HEK293 (cell line): Measurements from ENCODE around the gene ZNF318.

ENCODE experiments used
- CTCF ChIA-PET: fragments of 350-600 bp; formaldehyde crosslinking; extraction: SDS; loops from one replicate; lab custom pipeline; 2021; ENCODE audit warnings: antibody characterized with exemption; lab: Yijun Ruan, JAX
- POLR2A ChIA-PET: fragments of 300-600 bp; formaldehyde crosslinking; extraction: SDS; loops from one replicate; lab custom pipeline; 2020; ENCODE audit warnings: antibody characterized with exemption, inconsistent platforms; lab: Yijun Ruan, JAX
- H3K27ac ChIP-seq: fragments of 200-500 bp; sonication (Bioruptor generic); 2 replicates; pipeline ENCODE4 v1.5.1; 2014; ENCODE audit warnings: low read depth, low read length, control low read depth, inconsistent platforms; ENCODE audit errors: extremely low read depth
- H3K36me3 ChIP-seq, 2 experiments: fragments of 200-500 bp in 1 of 2; sonication (Bioruptor generic) in 1 of 2; 1 replicate in 1 of 2; 2 replicates in 1 of 2; pipeline ENCODE4 v1.5.1; 2014 to 2017; ENCODE audit warnings: inconsistent platforms in 2 of 2, low read length in 2 of 2; ENCODE audit not compliant: control insufficient read depth in 2 of 2, insufficient read depth in 1 of 2
- H3K4me1 ChIP-seq: fragments of 200-500 bp; sonication (Bioruptor generic); 2 replicates; pipeline ENCODE4 v1.5.1; 2014; ENCODE audit warnings: mild to moderate bottlenecking, low read length, inconsistent platforms; ENCODE audit not compliant: control insufficient read depth, insufficient read depth
- H3K4me3 ChIP-seq: 2 replicates; pipeline ENCODE4 v1.5.1; 2011; ENCODE audit warnings: low read depth, mild to moderate bottlenecking, control low read depth, low read length, moderate library complexity
- H3K9me3 ChIP-seq: fragments of 200-500 bp; sonication (Bioruptor generic); 2 replicates; pipeline ENCODE4 v1.5.1; 2014; ENCODE audit warnings: low read depth, low read length, inconsistent platforms; ENCODE audit not compliant: control insufficient read depth, insufficient read depth
- GLIS2 ChIP-seq: fragments of 450-650 bp; formaldehyde crosslinking; IDR thresholded peaks from 2 replicates; pipeline ENCODE4 v1.5.1; 2016; ENCODE audit warnings: missing biosample characterization, missing genetic modification characterization
- HOXD13 ChIP-seq: sonication (generic); formaldehyde crosslinking; IDR thresholded peaks from 2 replicates; pipeline ENCODE4 v1.8.0; 2022; ENCODE audit warnings: missing genetic modification reagents, borderline replicate concordance
- SALL2 ChIP-seq: fragments of 450-650 bp; formaldehyde crosslinking; IDR thresholded peaks from 2 replicates; pipeline ENCODE4 v1.5.0; 2017; ENCODE audit warnings: missing biosample characterization, mild to moderate bottlenecking, missing genetic modification characterization, borderline replicate concordance
- ZBTB7A ChIP-seq: fragments of 450-650 bp; formaldehyde crosslinking; IDR thresholded peaks from 2 replicates; pipeline ENCODE4 v1.5.1; 2016; ENCODE audit warnings: low read depth, missing biosample characterization, missing genetic modification characterization
- ZNF121 ChIP-seq: fragments of 450-650 bp; formaldehyde crosslinking; IDR thresholded peaks from 2 replicates; pipeline ENCODE4 v1.5.1; 2016; ENCODE audit warnings: missing biosample characterization, missing genetic modification characterization
- ZNF138 ChIP-seq: fragments of 450-650 bp; formaldehyde crosslinking; IDR thresholded peaks from 2 replicates; pipeline ENCODE4 v1.5.1; 2016; ENCODE audit warnings: missing biosample characterization, missing genetic modification characterization, borderline replicate concordance
- ZNF16 ChIP-seq: fragments of 450-650 bp; formaldehyde crosslinking; IDR thresholded peaks from 2 replicates; pipeline ENCODE4 v1.5.1; 2016; ENCODE audit warnings: low read depth, missing biosample characterization, missing genetic modification characterization
- ZNF175 ChIP-seq: fragments of 450-650 bp; formaldehyde crosslinking; IDR thresholded peaks from 2 replicates; pipeline ENCODE4 v1.5.1; 2016; ENCODE audit warnings: missing biosample characterization, missing genetic modification characterization
- ZNF214 ChIP-seq: fragments of 450-650 bp; formaldehyde crosslinking; IDR thresholded peaks from 2 replicates; pipeline ENCODE4 v1.5.1; 2017; ENCODE audit warnings: missing biosample characterization, mild to moderate bottlenecking, missing genetic modification characterization, borderline replicate concordance
- ZNF280C ChIP-seq: fragments of 450-650 bp; formaldehyde crosslinking; IDR thresholded peaks from 2 replicates; pipeline ENCODE4 v1.5.1; 2016; ENCODE audit warnings: missing biosample characterization, missing genetic modification characterization
- ZNF350 ChIP-seq: fragments of 450-650 bp; formaldehyde crosslinking; IDR thresholded peaks from 2 replicates; pipeline ENCODE4 v1.5.0; 2017; ENCODE audit warnings: missing biosample characterization, mild to moderate bottlenecking, missing genetic modification characterization
- ZNF398 ChIP-seq: fragments of 450-650 bp; formaldehyde crosslinking; IDR thresholded peaks from 2 replicates; pipeline ENCODE4 v1.5.1; 2017; ENCODE audit warnings: missing biosample characterization, missing genetic modification characterization
- ZNF501 ChIP-seq: fragments of 450-650 bp; formaldehyde crosslinking; IDR thresholded peaks from 2 replicates; pipeline ENCODE4 v1.5.1; 2016; ENCODE audit warnings: missing biosample characterization, missing genetic modification characterization
- ZNF555 ChIP-seq: fragments of 450-650 bp; formaldehyde crosslinking; conservative IDR thresholded peaks from 2 replicates; pipeline ENCODE4 v1.5.1; 2017; ENCODE audit warnings: missing biosample characterization, mild to moderate bottlenecking, missing genetic modification characterization, inconsistent platforms
- ZNF621 ChIP-seq: fragments of 450-650 bp; formaldehyde crosslinking; IDR thresholded peaks from 2 replicates; pipeline ENCODE4 v1.5.1; 2017; ENCODE audit warnings: missing biosample characterization, missing genetic modification characterization
- ZNF629 ChIP-seq: fragments of 450-650 bp; formaldehyde crosslinking; IDR thresholded peaks from 2 replicates; pipeline ENCODE4 v1.5.1; 2017; ENCODE audit warnings: missing biosample characterization, missing genetic modification characterization
- ZNF692 ChIP-seq: fragments of 450-650 bp; formaldehyde crosslinking; IDR thresholded peaks from 2 replicates; pipeline ENCODE4 v1.5.1; 2016; ENCODE audit warnings: missing biosample characterization, missing genetic modification characterization
- ZNF747 ChIP-seq: fragments of 450-650 bp; formaldehyde crosslinking; IDR thresholded peaks from 2 replicates; pipeline ENCODE4 v1.5.1; 2016; ENCODE audit warnings: missing biosample characterization, missing genetic modification characterization
- ZNF768 ChIP-seq: fragments of 450-650 bp; formaldehyde crosslinking; IDR thresholded peaks from 2 replicates; pipeline ENCODE4 v1.5.1; 2018; ENCODE audit warnings: missing biosample characterization, mild to moderate bottlenecking, missing genetic modification characterization
- ZNF777 ChIP-seq: fragments of 450-650 bp; formaldehyde crosslinking; IDR thresholded peaks from 2 replicates; pipeline ENCODE4 v1.5.1; 2017; ENCODE audit warnings: missing biosample characterization, missing genetic modification characterization, borderline replicate concordance
- TF ChIP-seq, protein P1 (sequence below): fragments of 450-650 bp; formaldehyde crosslinking; IDR thresholded peaks from 2 replicates; pipeline ENCODE4 v1.5.1; 2016; ENCODE audit warnings: missing biosample characterization, missing genetic modification characterization
- TF ChIP-seq, protein P2 (sequence below): fragments of 450-650 bp; formaldehyde crosslinking; conservative IDR thresholded peaks from 2 replicates; pipeline ENCODE4 v1.5.1; 2016; ENCODE audit warnings: low read depth, missing biosample characterization, missing genetic modification characterization
- TF ChIP-seq, protein P3 (sequence below): fragments of 450-650 bp; IDR thresholded peaks from 2 replicates; pipeline ENCODE4 v1.5.1; 2018; ENCODE audit warnings: missing biosample characterization, missing genetic modification characterization

ZNF318 gene

DNA sequence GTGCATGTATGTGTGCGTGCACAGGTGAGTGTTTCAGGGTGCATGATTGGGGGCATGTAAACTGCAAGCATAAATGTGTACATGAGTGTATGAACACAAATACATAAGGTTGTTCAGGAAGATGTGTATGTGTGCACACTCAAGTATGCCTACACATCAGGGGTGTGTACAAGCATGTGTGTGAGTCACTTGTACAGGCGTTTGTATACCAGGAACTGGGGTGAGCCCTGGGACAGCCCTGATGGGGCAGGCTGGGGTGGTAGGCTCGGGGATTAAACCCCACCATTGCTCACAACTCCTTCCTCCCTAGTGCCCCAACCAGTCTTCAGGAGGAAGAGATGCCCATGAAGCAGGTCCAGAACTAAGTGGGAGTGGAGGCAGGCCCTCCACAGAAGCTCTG, 65.1 kb downstream of the ZNF318 start:
- CTCF ChIA-PET, result interaction anchor here (0.7 to 1.0 kb wide), 2 partner anchors 21 to 30 kb away, joined by 3 read pairs; no protein-coding TSS in a partner anchor
- POLR2A ChIA-PET, result interaction anchor here (0.5 kb wide), 1 partner anchor 76 kb away, joined by 3 read pairs; no protein-coding TSS in a partner anchor
- Histone ChIP-seq H3K4me1 (no peaks in the 10 kb centered on the region), H3K4me3 (no peak overlapping the region), H3K9me3 (no peaks in the 10 kb centered on the region), H3K27ac (no peak overlapping the region), H3K36me3 (no peaks in the 10 kb centered on the region)
- TF ChIP-seq ZNF629 (tag by site-specific recombination), result no peak
- TF ChIP-seq ZNF747 (tag by site-specific recombination), result no peak
- TF ChIP-seq ZNF692, result no peak
- no peak for TF ChIP-seq ZBTB7A (tag by site-specific recombination)
- no peak for TF ChIP-seq GLIS2
- TF ChIP-seq, protein P1, sequence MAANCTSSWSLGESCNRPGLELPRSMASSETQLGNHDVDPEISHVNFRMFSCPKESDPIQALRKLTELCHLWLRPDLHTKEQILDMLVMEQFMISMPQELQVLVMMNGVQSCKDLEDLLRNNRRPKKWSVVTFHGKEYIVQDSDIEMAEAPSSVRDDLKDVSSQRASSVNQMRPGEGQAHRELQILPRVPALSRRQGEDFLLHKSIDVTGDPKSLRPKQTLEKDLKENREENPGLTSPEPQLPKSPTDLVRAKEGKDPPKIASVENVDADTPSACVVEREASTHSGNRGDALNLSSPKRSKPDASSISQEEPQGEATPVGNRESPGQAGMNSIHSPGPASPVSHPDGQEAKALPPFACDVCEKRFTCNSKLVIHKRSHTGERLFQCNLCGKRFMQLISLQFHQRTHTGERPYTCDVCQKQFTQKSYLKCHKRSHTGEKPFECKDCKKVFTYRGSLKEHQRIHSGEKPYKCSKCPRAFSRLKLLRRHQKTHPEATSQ (tag by site-specific recombination), result no peak
- TF ChIP-seq ZNF350, result no peak
- TF ChIP-seq ZNF777 (tag by site-specific recombination), result no peak
- TF ChIP-seq SALL2 (tag by site-specific recombination), result no peak
- TF ChIP-seq ZNF398 (tag by site-specific recombination), result no peak
- no peak for TF ChIP-seq ZNF768 (tag by site-specific recombination)
- no peak for TF ChIP-seq ZNF121 (tag by site-specific recombination)
- TF ChIP-seq ZNF175 (tag by site-specific recombination), result no peak

DNA sequence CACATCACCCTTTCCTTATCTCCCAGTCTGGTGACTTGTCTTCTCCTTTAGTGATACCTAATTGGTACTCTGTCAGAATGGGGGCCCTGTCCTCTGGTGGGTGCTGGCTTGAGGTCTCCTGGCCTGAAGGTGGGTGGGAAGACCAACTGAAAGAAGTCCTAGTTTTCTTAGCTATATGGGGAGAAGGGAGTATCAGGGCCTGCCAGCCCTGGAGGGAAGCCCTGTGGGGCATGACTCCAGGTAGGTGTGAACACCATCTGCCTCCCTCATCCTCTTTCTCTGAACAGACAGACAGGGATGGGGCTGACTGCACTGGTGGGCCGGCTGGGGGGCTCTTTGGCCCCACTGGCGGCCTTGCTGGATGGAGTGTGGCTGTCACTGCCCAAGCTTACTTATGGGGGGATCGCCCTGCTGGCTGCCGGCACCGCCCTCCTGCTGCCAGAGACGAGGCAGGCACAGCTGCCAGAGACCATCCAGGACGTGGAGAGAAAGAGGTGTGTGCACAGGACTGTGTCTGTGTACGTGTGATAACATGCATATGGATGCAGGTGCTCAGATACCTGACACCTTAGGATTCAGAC, 65.6 kb downstream of the ZNF318 start:
- CTCF ChIA-PET, result no interaction called here
- POLR2A ChIA-PET, result interaction anchor here (0.5 kb wide), 1 partner anchor 77 kb away, joined by 3 read pairs; no protein-coding TSS in a partner anchor
- no peaks in the 10 kb centered on the region for H3K9me3 ChIP-seq
- no peaks in the 10 kb centered on the region for H3K36me3 ChIP-seq
- no peaks in the 10 kb centered on the region for H3K4me1 ChIP-seq
- H3K27ac ChIP-seq, result no peak overlapping the region
- no peak overlapping the region for H3K4me3 ChIP-seq
- TF ChIP-seq ZNF280C (no peak), HOXD13 (CRISPR knock-in tag) (no peak), ZNF555 (tag by site-specific recombination) (no peak), ZNF501 (tag by site-specific recombination) (no peak), ZNF214 (no peak), ZNF138 (tag by site-specific recombination) (no peak), ZNF621 (tag by site-specific recombination) (no peak), ZNF16 (tag by site-specific recombination) (no peak)
- TF ChIP-seq, protein P2, sequence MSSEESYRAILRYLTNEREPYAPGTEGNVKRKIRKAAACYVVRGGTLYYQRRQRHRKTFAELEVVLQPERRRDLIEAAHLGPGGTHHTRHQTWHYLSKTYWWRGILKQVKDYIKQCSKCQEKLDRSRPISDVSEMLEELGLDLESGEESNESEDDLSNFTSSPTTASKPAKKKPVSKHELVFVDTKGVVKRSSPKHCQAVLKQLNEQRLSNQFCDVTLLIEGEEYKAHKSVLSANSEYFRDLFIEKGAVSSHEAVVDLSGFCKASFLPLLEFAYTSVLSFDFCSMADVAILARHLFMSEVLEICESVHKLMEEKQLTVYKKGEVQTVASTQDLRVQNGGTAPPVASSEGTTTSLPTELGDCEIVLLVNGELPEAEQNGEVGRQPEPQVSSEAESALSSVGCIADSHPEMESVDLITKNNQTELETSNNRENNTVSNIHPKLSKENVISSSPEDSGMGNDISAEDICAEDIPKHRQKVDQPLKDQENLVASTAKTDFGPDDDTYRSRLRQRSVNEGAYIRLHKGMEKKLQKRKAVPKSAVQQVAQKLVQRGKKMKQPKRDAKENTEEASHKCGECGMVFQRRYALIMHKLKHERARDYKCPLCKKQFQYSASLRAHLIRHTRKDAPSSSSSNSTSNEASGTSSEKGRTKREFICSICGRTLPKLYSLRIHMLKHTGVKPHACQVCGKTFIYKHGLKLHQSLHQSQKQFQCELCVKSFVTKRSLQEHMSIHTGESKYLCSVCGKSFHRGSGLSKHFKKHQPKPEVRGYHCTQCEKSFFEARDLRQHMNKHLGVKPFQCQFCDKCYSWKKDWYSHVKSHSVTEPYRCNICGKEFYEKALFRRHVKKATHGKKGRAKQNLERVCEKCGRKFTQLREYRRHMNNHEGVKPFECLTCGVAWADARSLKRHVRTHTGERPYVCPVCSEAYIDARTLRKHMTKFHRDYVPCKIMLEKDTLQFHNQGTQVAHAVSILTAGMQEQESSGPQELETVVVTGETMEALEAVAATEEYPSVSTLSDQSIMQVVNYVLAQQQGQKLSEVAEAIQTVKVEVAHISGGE, result no peak
- TF ChIP-seq, protein P3, sequence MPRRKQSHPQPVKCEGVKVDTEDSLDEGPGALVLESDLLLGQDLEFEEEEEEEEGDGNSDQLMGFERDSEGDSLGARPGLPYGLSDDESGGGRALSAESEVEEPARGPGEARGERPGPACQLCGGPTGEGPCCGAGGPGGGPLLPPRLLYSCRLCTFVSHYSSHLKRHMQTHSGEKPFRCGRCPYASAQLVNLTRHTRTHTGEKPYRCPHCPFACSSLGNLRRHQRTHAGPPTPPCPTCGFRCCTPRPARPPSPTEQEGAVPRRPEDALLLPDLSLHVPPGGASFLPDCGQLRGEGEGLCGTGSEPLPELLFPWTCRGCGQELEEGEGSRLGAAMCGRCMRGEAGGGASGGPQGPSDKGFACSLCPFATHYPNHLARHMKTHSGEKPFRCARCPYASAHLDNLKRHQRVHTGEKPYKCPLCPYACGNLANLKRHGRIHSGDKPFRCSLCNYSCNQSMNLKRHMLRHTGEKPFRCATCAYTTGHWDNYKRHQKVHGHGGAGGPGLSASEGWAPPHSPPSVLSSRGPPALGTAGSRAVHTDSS, result no peak
